ENCODE measurements around the gene ARF6.
"Not testable (repeated sequence)": the region's sequence is repeated elsewhere in the genome, so short reads cannot be mapped to it uniquely, and the experiment has no call there.

GRCh38 chr14:49894214-49895107, 1.6 kb downstream of the ARF6 start:
- not testable (repeated sequence) for TF ChIP-seq CTCF, MYC (IDR thresholded peaks at IDR 0.05; ENCODE audit: low read depth, low read length)

All from NB4 (cell line).